Lower leg skin (tissue), 3 donors: Measurements from ENCODE around the gene EIF4G1.

Experiments
- POLR2A ChIP-seq, 2 donors: fragments of 450-650 bp; IDR thresholded peaks; one replicate each; pipeline ENCODE4 v1.6.1; 2016 to 2017; ENCODE audit warnings: antibody characterized with exemption in 2 of 2, mild to moderate bottlenecking in 1 of 2, moderate library complexity in 1 of 2
- TF ChIP-seq, protein P1 (sequence below), 3 donors: fragments of 450-650 bp; IDR thresholded peaks; one replicate each; pipeline ENCODE4 v1.5.1; 2016; ENCODE audit warnings: antibody characterized with exemption in 3 of 3, mild to moderate bottlenecking in 3 of 3, moderate library complexity in 2 of 3

DNA sequence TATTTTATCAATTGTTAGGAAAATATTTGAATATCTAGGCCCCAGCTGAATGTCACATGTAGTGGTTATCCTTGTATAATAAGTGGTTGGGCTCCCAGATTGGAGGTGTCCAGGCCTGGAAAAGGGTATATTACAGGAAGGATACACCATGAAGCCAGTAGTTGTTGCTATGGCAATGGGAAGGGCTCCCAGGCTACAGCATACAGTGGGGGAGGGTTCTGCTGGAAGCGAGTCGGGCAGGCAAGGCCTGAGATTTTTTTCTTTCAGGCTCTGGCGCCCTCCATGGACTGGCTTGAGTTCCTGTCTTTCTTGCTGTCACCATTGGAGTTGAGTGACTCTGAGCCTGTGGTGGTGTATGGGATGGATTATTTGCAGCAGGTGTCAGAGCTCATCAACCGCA is 29.7 kb upstream of the EIF4G1 start:
- TF ChIP-seq POLR2A (IDR thresholded peaks at IDR 0.05), result no peak
- TF ChIP-seq, protein P1, sequence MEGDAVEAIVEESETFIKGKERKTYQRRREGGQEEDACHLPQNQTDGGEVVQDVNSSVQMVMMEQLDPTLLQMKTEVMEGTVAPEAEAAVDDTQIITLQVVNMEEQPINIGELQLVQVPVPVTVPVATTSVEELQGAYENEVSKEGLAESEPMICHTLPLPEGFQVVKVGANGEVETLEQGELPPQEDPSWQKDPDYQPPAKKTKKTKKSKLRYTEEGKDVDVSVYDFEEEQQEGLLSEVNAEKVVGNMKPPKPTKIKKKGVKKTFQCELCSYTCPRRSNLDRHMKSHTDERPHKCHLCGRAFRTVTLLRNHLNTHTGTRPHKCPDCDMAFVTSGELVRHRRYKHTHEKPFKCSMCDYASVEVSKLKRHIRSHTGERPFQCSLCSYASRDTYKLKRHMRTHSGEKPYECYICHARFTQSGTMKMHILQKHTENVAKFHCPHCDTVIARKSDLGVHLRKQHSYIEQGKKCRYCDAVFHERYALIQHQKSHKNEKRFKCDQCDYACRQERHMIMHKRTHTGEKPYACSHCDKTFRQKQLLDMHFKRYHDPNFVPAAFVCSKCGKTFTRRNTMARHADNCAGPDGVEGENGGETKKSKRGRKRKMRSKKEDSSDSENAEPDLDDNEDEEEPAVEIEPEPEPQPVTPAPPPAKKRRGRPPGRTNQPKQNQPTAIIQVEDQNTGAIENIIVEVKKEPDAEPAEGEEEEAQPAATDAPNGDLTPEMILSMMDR (IDR thresholded peaks at IDR 0.05), result no peak
